Common myeloid progenitor, CD34-positive (primary cell): Measurements from ENCODE around the gene PLEKHA6.
A peak's percentile ranks its signal among the peaks of the same experiment; 100 is the strongest.

Experiments used
- CTCF ChIA-PET: fragments of 350-600 bp; sonication (Branson Sonifier 250); formaldehyde crosslinking; loops from one replicate; lab custom pipeline; 2021; ENCODE audit warnings: antibody characterized with exemption; lab: Charles Lee
- POLR2A ChIA-PET: fragments of 350-600 bp; sonication (Branson Sonifier 250); formaldehyde crosslinking; loops from one replicate; lab custom pipeline; 2021; ENCODE audit warnings: antibody characterized with exemption; lab: Charles Lee
- DNase-seq, 3 donors: peaks; one replicate each; pipeline versions ENCODE4 v3.0.0 to v3.0.0-alpha.2; 2013
- H3K27ac ChIP-seq, 2 experiments: 1 replicate in 1 of 2; 2 replicates in 1 of 2; pipeline ENCODE4 v1.7.0; 2013; ENCODE audit warnings: inconsistent platforms in 2 of 2, low read length in 2 of 2, mild to moderate bottlenecking in 2 of 2, low read depth in 1 of 2, moderate library complexity in 1 of 2; ENCODE audit not compliant: severe bottlenecking in 2 of 2, insufficient read depth in 1 of 2, poor library complexity in 1 of 2
- H3K27me3 ChIP-seq, 5 experiments: replicated peaks in 2 of 5; 1 replicate in 3 of 5; 2 replicates in 2 of 5; pipeline versions ENCODE4 v1.6.1 to v1.7.0; 2013; ENCODE audit warnings: low read length in 4 of 5, mild to moderate bottlenecking in 2 of 5, moderate library complexity in 2 of 5, inconsistent platforms in 1 of 5; ENCODE audit not compliant: insufficient read depth in 5 of 5, control insufficient read depth in 4 of 5
- H3K36me3 ChIP-seq, 4 experiments: 1 replicate in 2 of 4; 2 replicates in 2 of 4; pipeline versions ENCODE4 v1.6.1 to v1.7.0; 2013; ENCODE audit warnings: low read length in 3 of 4, control low read depth in 1 of 4, mild to moderate bottlenecking in 1 of 4; ENCODE audit not compliant: control insufficient read depth in 4 of 4, insufficient read depth in 4 of 4
- H3K4me1 ChIP-seq, 4 experiments: 1 replicate in 3 of 4; 2 replicates in 1 of 4; pipeline versions ENCODE4 v1.6.1 to v1.7.1; 2013; ENCODE audit warnings: low read length in 3 of 4, mild to moderate bottlenecking in 3 of 4, control low read depth in 1 of 4, inconsistent platforms in 1 of 4, moderate library complexity in 1 of 4; ENCODE audit not compliant: control insufficient read depth in 4 of 4, insufficient read depth in 4 of 4; ENCODE audit errors: control extremely low read depth in 1 of 4
- H3K4me3 ChIP-seq, 7 experiments: 1 replicate in 4 of 7; 2 replicates in 3 of 7; pipeline versions ENCODE4 v1.5.1 to v1.7.0; 2013; ENCODE audit warnings: mild to moderate bottlenecking in 7 of 7, low read length in 6 of 7, moderate library complexity in 6 of 7, inconsistent platforms in 2 of 7, low read depth in 2 of 7, control low read depth in 1 of 7; ENCODE audit not compliant: insufficient read depth in 4 of 7, control insufficient read depth in 1 of 7; ENCODE audit errors: extremely low read depth in 1 of 7
- H3K9me3 ChIP-seq, 5 experiments: 1 replicate in 4 of 5; 2 replicates in 1 of 5; pipeline versions ENCODE4 v1.6.1 to v1.7.1; 2013; ENCODE audit warnings: low read length in 4 of 5, mild to moderate bottlenecking in 2 of 5, inconsistent platforms in 1 of 5, low read depth in 1 of 5, moderate library complexity in 1 of 5; ENCODE audit not compliant: control insufficient read depth in 4 of 5, insufficient read depth in 2 of 5; ENCODE audit errors: control extremely low read depth in 1 of 5
- WGBS: methylation state at CpG from one replicate; pipeline ENCODE4 v1.1.5; 2013; ENCODE audit not compliant: insufficient coverage; 5-methylcytosine and 5-hydroxymethylcytosine counted together

The PLEKHA6 gene

GRCh38 chr1:204267191-204267601 lies 92.5 kb downstream of the PLEKHA6 start:
- no peak overlapping the region for H3K27ac ChIP-seq
- H3K9me3 ChIP-seq = no peaks in the 10 kb centered on the region
- H3K36me3 ChIP-seq = no peaks in the 10 kb centered on the region
- peaks cover 2 to 19% (median 12%) of the 10 kb centered on the region in 4 experiments for H3K4me1 ChIP-seq
- no peak for DNase-seq
- ChIA-PET POLR2A (no interaction called here), CTCF (interaction anchor here (1.1 to 15.5 kb wide), 5 partner anchors 10 to 94 kb away, joined by 3 to 314 read pairs (median 3); partner anchors contain the start of gene PLEKHA6)
- H3K4me3 ChIP-seq = no peak overlapping the region
- no peaks in the 10 kb centered on the region for H3K27me3 ChIP-seq
- WGBS = 100% methylated on average over 8 of the region's 9 CpGs

- no peak overlapping the region for H3K4me3 ChIP-seq
- no peaks in the 10 kb centered on the region for H3K36me3 ChIP-seq
- H3K4me1 ChIP-seq = peaks cover 0 to 16% (median 7%) of the 10 kb centered on the region in 4 experiments
- WGBS = 100% methylated on average over 2 of the region's 5 CpGs
- H3K27me3 ChIP-seq = no peaks in the 10 kb centered on the region
- no peak for DNase-seq
- no peak overlapping the region for H3K27ac ChIP-seq
- CTCF ChIA-PET = interaction anchor here (1.2 to 15.5 kb wide), 4 partner anchors 11 to 100 kb away, joined by 3 to 314 read pairs (median 4); partner anchors contain the start of gene PLEKHA6
- POLR2A ChIA-PET = no interaction called here
- H3K9me3 ChIP-seq = no peaks in the 10 kb centered on the region
Observed at GRCh38 chr1:204266504-204267034, 93.2 kb downstream of the PLEKHA6 start.

GRCh38 chr1:204265665-204266064 lies 94.1 kb downstream of the PLEKHA6 start:
- Histone ChIP-seq H3K36me3 (peaks cover 0 to 3% (median 0%) of the 10 kb centered on the region in 4 experiments), H3K4me1 (peaks cover 0 to 8% (median 3%) of the 10 kb centered on the region in 4 experiments), H3K4me3 (no peak overlapping the region), H3K9me3 (no peaks in the 10 kb centered on the region), H3K27me3 (no peaks in the 10 kb centered on the region), H3K27ac (no peak overlapping the region)
- POLR2A ChIA-PET = no interaction called here
- 100% methylated on average over 2 of the region's 2 CpGs for WGBS
- no peak for DNase-seq
- CTCF ChIA-PET = interaction anchor here (1.0 to 15.5 kb wide), 4 partner anchors 77 to 125 kb away, joined by 3 to 314 read pairs (median 4); partner anchors contain the start of gene PLEKHA6

- WGBS = 100% methylated on average over 1 of the region's 8 CpGs
- H3K4me3 ChIP-seq = no peak overlapping the region
- ChIA-PET POLR2A (interaction anchor here (0.6 kb wide), 1 partner anchor 453 kb away, joined by 4 read pairs; no protein-coding TSS in a partner anchor), CTCF (interaction anchor here (1.0 to 15.5 kb wide), 3 partner anchors 36 to 96 kb away, joined by 3 to 314 read pairs (median 5); partner anchors contain the start of gene PLEKHA6)
- H3K9me3 ChIP-seq = no peaks in the 10 kb centered on the region
- DNase-seq = no peak
- peaks cover 0 to 8% (median 3%) of the 10 kb centered on the region in 4 experiments for H3K4me1 ChIP-seq
- H3K36me3 ChIP-seq = peaks cover 0 to 3% (median 0%) of the 10 kb centered on the region in 4 experiments
- no peaks in the 10 kb centered on the region for H3K27me3 ChIP-seq
- H3K27ac ChIP-seq = no peak overlapping the region
Observed at GRCh38 chr1:204264805-204265204, 94.9 kb downstream of the PLEKHA6 start.

- Histone ChIP-seq H3K36me3 (peaks cover 0 to 3% (median 0%) of the 10 kb centered on the region in 4 experiments), H3K4me3 (no peak overlapping the region), H3K9me3 (no peaks in the 10 kb centered on the region), H3K4me1 (peaks cover 0 to 10% (median 3%) of the 10 kb centered on the region in 4 experiments), H3K27me3 (no peaks in the 10 kb centered on the region), H3K27ac (no peak overlapping the region)
- 86% methylated on average over 11 of the region's 13 CpGs for WGBS
- peak; percentile 26 to 68 (median 43) for DNase-seq
- POLR2A ChIA-PET = no interaction called here
- CTCF ChIA-PET = interaction anchor here (0.8 to 15.5 kb wide), 9 partner anchors 10 to 104 kb away, joined by 3 to 314 read pairs (median 4); partner anchors contain the start of gene PLEKHA6
Observed at GRCh38 chr1:204263254-204263910, 96.3 kb downstream of the PLEKHA6 start.

GRCh38 chr1:204262506-204263253 lies 97.0 kb downstream of the PLEKHA6 start:
- DNase-seq = no peak
- Histone ChIP-seq H3K36me3 (peaks cover 0 to 3% (median 0%) of the 10 kb centered on the region in 4 experiments), H3K9me3 (no peaks in the 10 kb centered on the region), H3K4me1 (peaks cover 0 to 10% (median 3%) of the 10 kb centered on the region in 4 experiments), H3K4me3 (no peak overlapping the region), H3K27me3 (no peaks in the 10 kb centered on the region), H3K27ac (no peak overlapping the region)
- ChIA-PET POLR2A (no interaction called here), CTCF (interaction anchor here (0.8 to 15.5 kb wide), 13 partner anchors 8 to 136 kb away, joined by 3 to 314 read pairs (median 4); partner anchors contain the start of genes GOLT1A and PLEKHA6)
- WGBS = 97% methylated on average over 12 of the region's 13 CpGs
